Measurements from ENCODE around the gene CADM3.

The CADM3 gene

DNA sequence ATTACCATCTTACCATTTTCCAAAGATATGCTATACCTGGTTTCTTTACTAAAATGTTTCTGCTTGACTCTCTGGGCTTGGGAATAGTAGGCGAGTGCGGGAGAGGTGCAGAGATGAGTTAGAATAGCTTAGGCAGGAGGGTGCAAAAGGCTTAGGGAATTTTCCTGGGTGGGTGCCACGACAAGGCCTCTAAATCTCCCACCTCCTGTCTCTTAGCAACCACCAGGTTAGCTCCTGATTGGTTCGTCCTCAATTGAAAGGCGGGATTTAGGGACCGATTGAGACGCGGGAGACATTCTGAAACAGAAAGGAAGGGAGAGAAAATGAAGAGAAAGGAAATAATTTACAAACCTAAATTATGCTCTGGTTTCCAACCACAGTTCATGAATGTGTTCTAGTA lies 36.4 kb downstream of the CADM3 start:
- DNase-seq = no peak

DNA sequence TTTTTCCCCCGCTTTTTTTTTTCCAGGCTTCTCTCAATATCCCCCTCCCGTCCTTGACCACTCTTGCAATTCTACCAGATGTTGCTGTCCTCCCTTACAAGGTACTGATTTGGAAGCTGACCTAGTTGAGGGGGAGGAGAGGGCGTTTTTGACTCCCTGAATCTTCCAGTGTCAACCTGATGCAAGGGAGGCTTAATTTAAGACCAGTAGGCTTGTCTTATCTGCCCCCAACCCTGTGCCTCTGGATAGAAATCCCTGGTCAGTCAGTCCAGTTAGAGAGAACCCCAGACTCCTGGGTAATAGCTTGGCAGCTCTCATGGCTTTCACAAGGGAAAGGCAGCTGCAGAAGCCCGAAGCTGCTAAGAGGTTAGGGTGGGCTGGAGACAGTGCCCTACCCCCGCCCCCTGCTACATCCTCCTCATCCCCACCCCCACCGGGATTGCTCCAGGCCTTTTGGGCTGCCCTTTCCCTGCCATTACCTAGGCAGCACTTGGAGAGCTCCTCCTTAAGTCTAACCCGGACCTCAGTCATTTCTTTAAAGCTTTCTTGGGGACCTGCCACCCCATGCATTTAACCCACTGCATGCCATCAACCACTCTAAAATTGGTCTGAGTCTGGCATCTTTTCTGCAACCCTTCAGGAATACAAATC lies 36.9 kb downstream of the CADM3 start:
- DNase-seq = no peak

DNA sequence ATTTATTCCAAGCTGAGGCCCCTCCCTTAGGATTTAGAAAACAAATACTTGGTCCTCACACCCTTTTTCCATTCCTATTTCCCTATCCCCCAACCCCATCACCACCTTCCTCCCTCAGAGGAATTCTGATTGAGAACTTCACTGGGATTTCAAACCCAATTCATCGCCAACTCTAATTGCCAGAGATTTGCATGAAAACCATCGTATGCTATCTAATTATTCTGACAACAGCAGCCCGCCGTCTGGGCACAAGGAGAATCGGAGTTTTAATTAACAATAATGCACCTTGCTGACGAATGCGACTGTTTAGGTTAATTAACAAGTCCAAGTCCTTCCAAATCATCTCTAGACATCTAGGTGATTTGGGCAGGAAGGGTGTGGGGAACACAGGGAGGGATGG lies 37.6 kb downstream of the CADM3 start:
- DNase-seq = no peak

DNA sequence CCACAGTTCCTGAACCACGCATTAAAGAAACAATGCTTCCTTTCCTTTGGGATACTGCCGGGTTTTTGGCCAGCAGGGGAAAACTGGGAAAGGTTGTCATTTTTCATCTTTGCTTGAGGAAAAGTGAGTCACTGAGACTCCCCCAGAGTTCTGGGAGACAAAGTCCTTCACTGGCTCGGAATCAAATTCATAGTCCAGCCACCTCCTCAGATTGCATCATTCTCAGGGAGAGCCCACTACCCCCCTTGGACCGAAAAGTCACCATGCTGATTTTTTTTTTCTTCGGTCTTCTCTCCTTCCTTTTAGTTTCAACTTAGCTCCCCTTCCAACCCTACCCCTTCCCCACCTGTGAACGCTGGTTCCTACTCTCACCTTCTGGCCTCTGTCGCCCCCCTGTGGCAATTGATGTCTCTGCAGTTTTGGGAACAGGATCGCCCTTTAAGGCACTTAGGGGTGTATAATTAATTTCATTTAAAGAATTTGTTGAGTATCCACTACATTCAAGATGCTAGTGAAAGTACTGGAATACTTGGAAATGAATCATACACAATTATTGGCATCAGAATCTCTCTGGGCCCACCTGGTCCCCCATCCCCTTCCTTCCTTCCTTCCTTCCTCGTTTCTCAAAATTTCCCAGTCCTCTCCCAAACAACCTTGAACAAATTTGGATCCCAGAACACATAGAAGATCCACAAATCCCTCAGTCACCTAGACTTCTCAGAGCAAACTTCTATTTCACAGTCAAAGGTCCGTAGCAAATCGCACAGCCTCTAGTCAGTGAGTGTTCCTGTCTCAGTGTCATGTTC lies 40.1 kb downstream of the CADM3 start:
- DNase-seq = peak; percentile 66

DNA sequence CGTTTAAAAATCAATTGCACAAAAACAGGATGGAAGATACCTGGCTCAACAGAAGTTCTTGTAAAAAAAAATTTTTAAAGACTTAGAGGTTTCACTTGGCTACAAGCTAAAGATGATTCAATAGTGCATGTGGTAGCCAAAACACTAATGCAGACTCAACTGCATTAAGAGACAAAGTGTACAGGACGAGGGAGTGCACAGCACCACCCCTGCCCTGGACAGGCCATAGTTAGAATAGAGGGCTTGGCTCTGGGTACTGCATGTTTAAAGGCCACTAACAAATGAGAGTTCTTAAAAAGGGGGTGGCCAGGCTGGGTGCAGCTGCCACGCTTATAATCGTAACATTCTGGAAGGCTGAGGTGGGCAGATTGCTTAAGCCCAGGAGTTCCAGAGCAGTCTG lies 41.2 kb downstream of the CADM3 start:
- no peak for DNase-seq

DNA sequence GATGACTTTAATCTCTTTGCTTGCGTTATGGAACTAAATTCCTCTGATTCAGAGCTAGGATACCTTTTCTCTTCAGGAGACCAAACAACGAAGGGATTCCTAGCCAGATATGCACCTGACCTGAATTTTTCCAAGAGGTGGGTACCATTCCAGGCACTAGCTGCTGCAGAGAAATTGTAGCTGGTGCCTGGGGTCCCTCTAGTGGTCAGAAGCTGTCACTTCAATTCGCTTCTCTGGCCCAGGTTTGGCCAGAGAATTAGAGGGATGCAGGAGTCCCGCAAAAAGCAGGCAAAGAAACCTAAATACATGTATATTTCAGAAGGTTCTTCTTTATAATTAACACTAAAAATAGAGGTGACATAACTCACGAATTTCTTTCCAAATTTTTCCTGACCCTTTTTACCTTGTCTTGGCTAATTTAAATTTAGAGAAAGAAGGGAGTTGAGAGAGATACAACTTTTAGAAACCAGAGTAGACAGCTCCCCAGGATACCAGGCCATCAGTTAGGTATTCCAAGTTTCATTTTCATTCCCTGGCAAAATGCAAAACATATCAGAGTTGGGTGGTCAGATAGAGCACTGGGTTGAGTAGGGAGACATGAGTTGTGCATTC lies 42.8 kb downstream of the CADM3 start:
- DNase-seq = peak; percentile 52

DNA sequence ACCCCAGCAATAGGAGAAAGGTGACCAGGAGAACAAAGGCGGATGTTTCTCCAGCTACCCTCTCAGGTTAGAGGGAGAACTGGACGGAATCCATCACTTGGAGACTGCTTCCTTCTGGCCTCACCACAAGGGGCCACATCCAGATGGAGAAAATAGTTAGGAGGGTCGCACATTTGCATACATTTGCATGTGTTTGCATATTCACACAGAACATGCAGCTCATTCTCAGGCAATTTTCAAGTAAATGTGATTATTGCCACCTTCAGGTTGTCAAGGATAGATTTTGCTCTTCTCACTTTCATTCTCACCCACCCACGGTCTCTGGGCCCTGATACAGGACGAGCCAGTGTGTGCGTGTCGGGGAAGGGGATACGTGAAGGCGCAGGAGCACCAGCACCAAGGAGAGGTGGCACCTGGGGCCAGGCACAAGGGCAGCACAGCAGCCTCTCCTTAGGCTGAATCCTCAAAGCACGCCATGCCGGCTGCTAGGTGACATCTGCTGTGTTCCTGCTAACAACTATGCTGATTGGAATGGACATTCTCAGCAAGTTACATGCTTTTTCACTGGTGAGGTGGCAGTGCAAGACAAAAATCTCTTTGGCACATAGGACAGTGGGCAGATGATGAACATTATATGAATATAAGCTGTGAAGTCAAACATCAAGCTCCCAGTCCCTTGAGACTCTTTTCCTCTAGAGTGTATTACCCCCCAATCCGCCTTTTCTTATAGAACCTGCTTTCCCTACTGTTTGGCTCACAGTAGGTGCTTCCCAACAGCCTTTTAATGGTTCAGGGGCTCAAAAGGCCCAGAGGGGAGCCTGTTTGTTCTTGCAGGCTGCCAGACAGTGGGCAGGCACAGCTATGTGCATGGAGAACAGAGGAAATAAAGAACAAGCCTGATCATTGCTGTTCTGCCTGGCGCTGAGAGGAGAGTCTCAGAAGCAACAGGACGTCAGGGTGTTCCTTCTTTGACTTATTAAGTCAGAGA lies 47.5 kb downstream of the CADM3 start:
- no peak for DNase-seq

DNA sequence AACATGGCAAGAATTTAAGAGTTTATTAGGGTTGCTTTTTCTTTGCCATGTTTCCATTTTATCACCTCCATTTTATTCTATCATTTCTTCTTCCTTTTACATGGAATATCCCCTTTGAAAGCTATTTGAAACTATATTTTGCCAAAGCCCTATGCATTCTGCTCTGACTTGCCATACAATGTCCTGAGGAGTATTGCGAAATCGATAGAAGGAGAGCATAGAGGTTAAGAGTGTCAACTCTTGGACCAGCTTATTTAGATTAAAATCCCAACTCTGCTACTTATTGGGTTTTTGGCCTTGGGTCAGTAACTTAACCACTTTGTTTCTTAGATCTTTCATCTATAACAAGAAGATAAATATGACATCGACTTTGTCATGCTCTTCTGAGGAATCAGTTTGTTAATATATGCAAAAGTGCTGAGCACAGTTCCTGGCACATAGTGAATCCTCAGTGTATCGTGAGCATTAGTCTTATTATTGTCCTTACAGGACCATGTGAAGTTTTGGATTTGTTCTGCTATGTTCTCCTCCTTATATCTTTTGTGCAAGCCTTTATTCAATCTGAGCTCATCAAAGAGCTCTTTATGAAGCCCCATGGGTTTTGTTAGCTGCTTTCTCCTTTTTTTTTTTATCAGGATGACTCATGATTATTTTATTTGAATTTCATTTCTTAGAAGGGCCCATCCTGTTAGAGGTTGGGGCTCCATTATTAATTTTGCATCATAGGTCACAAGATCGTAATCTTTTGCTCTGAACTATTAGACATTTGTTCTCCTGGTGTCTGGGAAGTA lies 50.9 kb downstream of the CADM3 start:
- DNase-seq = no peak

DNA sequence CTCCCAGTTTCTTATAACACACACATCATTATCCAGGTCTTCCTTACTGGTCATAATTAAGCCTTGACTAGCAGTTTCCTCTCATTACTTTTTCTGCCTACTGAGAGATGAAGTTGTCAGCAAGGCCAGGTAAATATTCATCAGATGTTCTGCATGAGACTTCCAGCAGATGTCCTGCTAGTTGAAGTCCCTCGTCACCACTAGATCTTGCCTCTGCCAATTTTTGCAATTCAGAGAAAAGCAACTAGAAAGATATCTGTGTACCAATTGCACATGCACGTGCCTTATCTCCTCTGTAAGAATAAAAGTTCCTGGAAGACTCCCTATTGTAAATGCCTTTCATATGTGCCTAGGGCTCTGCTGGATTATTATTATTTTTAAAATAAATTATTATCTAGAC lies 51.6 kb downstream of the CADM3 start:
- DNase-seq = no peak

DNA sequence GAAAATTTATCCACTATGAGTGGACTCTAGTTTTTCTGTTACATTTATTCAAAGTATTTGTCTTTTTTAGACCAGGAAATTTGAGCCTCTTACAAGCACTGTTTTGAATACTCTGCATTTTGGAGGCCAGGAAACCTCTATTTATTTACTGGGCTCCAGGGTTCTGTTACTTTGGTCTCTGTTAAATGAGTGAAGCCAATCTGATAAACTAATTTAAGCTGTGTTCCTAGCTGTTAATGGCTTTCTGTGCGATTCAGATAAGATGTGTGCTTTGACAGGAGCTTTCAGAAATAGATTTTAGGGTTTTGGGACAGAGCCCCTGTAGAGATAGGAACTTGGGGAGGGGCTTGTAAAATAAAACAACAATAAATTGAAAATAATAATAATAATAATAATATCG lies 57.1 kb downstream of the CADM3 start:
- DNase-seq = no peak

DNA sequence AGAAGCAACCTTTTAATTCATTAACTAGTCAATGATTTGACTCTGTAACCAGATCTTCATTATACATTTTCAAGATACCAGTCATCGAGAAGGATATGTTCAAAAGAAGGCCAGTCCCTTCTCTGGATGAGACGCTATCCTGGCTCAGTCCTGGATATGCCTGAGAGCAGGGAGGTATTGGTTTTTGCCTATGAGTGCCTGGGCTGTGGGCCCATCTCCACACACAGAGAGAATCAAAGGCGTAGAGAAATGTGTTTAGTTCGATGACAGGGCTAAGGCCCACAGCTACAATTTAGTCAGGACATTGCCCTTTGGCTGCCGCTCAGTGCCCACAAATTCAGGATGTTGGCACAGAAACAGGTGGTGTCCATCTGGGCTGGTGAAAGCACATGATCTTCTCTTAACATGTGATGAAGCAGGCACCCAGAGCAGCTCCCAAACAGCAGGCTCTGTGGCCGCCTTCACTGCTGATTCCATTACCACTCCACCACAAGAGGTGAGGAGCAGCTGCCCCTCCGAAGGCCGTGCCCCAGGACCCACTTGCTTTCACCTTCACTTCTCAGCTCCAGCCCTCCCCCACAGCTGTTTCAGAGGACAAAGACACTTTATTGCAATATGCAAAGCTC lies 58.0 kb downstream of the CADM3 start:
- DNase-seq = no peak

DNA sequence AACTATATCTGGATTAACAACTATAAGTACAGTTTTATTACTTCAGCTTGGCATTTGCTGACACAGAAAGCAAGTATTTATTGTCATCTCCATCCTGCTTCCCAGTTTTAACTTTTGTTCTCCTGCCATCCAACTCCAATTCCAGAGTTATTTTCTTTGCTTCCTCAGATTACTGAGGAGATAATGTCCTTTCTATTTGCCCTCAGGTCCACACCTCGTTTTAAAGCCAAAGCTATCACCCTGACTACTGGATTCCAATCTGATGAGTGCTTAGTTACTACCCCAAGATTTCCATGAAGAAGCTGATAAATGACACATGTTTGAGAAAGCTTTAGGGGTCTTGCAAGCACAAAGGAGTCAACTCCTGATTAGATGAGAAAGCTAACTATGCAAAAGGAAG lies 58.5 kb downstream of the CADM3 start:
- DNase-seq = no peak

DNA sequence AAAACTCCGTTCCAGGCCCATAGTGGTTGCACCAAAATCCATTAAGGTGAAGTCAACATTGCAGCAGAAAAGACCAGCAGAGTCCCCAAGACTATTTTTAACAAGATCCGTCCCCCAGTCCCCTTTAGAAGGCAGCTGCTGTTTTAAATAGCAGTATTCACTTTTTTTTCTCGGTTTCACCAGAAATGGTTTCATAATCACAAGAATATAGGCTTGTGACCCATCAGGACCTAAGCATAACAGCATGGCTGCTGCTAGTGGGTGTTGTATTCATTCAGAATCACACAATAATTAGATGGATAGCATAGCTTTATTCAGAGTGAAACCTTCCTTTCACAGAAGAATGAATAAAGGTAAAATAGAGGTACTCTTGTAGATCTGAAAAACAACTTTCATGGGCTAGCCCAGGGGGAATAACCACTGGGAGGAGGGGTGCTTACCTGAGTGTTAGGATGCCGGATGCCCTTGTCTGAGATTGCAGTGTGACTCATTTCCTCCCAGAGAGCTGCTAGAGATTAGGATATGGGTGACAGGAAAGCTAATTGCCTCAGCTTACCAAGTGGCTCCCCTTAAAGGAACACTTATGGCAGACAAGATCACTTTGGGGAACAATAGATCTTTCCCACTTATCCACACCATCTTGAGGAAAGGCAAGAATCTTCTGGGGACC lies 68.3 kb downstream of the CADM3 start:
- DNase-seq = no peak

DNA sequence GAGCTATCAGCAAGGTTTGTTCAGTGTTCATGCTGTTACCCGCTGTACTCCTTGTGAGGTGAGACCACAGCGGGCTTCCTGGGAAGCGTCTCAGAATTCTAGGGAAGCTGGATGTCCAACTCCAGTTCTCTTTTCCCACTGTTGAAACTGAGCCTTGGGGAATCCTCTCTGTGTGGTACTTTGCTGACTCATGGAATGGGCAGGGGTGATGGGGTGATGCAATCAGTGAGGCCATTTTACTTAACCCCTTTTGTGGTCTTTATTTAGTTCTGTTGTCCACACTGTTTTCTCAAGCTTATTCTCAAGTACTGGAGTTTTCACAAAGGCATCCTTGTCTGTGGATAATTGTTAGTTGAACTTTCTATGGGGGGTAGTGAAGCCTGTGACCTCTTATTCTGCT lies 75.9 kb downstream of the CADM3 start:
- DNase-seq = no peak

DNA sequence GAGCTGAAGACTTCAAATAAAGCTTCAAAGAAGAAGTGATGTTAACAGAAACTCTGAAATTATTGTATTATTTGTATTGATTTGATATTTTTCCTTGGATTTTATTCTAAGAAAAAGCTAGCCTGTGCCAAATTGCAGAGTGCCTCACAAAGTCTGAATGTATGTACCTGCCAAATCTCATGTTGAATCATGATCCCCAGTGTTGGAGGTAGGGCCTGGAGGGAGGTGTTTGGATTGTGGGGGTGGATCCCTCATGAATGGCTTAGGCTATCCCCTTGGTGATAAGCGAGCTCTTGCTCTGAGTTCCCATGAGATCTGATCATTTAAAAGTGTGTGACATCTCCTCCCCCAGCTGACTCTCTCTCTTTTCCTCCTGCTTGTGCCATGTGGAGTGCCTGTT lies 76.9 kb downstream of the CADM3 start:
- DNase-seq = no peak

DNA sequence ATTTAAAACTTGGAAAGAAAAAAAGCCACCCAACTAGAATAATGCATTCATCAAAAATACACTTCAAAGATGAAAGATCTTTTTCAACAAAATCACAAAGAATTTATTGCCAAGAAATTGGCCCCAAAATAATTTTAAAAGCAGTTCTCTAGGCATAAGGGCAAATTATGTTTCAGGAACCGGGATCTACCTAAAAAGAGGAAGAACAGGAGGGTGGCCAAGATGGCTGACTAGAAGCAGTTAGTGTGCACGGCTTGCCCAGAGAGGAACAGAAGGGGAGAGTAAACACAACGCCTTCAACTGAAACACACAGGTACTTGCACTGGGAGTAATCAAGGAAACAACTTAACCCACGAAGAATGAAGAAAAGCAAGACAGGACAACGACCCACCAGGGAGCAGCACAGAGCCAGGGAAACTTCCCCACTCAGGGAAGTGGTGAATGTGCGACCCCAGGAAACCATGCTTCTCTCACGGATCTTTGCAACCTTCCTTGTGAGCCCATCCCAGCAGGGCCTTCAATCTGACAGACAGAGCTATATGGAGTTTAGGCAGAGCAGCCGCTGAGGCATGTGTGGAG lies 79.3 kb downstream of the CADM3 start:
- no peak for DNase-seq

All from stimulated activated CD4-positive, alpha-beta T cell treated with anti-CD3 and anti-CD28 coated beads, Interleukin-15, amount 100 ng/mL, for 24 hours (primary cell).